SK-N-SH (cell line): ENCODE results near the gene NPM1. TPM values are rescaled to one million over a fixed set of nuclear protein-coding genes. Genes with fewer than 3 reads are reported as not detected.

Experiments used
- CTCF ChIA-PET: fragments of 300-600, 350-600 bp; formaldehyde crosslinking; extraction: SDS; loops from one replicate; lab custom pipeline; 2021; lab: Yijun Ruan, JAX
- POLR2A ChIA-PET: fragments of 350-600 bp; sonication (Branson Sonifier 250); formaldehyde crosslinking; extraction: SDS; loops from one replicate; lab custom pipeline; 2020; ENCODE audit warnings: antibody characterized with exemption, inconsistent platforms; lab: Yijun Ruan, JAX
- DNase-seq: peaks from one replicate; pipeline ENCODE4 v3.0.0; 2012
- H2AFZ ChIP-seq: fragments of 200-600 bp; sonication (generic); 2 replicates; pipeline ENCODE4 v1.8.1; 2016; ENCODE audit warnings: antibody characterized with exemption, mild to moderate bottlenecking, low read depth
- H3F3A ChIP-seq: fragments of 200-600 bp; sonication (generic); replicated peaks from 2 replicates; pipeline ENCODE3; 2016; ENCODE audit warnings: antibody characterized with exemption, mild to moderate bottlenecking; ENCODE audit not compliant: insufficient read depth
- H3K27ac ChIP-seq, 2 experiments: fragments of 200-500 bp in 1 of 2; fragments of 200-600 bp in 1 of 2; sonication (Bioruptor generic) in 1 of 2; sonication (generic), shearing (Covaris generic) in 1 of 2; 2 replicates each; pipeline versions ENCODE4 v1.5.1 to v1.6.1; 2014 to 2016; ENCODE audit warnings: low read depth in 2 of 2, inconsistent platforms in 1 of 2, low read length in 1 of 2, mild to moderate bottlenecking in 1 of 2, mixed read lengths in 1 of 2
- H3K27me3 ChIP-seq: fragments of 200-600 bp; sonication (generic), shearing (Covaris generic); 2 replicates; pipeline ENCODE4 v1.6.1; 2016; ENCODE audit warnings: mixed run types; ENCODE audit not compliant: insufficient read depth
- H3K36me3 ChIP-seq, 2 experiments: fragments of 200-500 bp in 1 of 2; fragments of 200-600 bp in 1 of 2; sonication (Bioruptor generic) in 1 of 2; sonication (generic) in 1 of 2; replicated peaks in 1 of 2; 2 replicates each; pipeline versions ENCODE3 to v1.5.1; 2014 to 2016; ENCODE audit warnings: low read length in 1 of 2, mild to moderate bottlenecking in 1 of 2; ENCODE audit not compliant: insufficient read depth in 2 of 2, control insufficient read depth in 1 of 2
- H3K4me1 ChIP-seq, 2 experiments: fragments of 200-500 bp in 1 of 2; fragments of 200-600 bp in 1 of 2; sonication (Bioruptor generic) in 1 of 2; sonication (generic), shearing (Covaris generic) in 1 of 2; 2 replicates each; pipeline versions ENCODE4 v1.5.1 to v1.6.1; 2014 to 2016; ENCODE audit warnings: low read depth in 1 of 2, low read length in 1 of 2, mixed run types in 1 of 2; ENCODE audit not compliant: insufficient read depth in 2 of 2, control insufficient read depth in 1 of 2
- H3K4me2 ChIP-seq: fragments of 200-600 bp; sonication (generic), shearing (Covaris generic); 2 replicates; pipeline ENCODE4 v1.6.1; 2017; ENCODE audit warnings: mixed run types
- H3K4me3 ChIP-seq, 2 experiments: fragments of 200-500 bp in 1 of 2; fragments of 200-600 bp in 1 of 2; sonication (Bioruptor generic) in 1 of 2; sonication (generic), shearing (Covaris generic) in 1 of 2; 2 replicates each; pipeline versions ENCODE4 v1.5.1 to v1.8.1; 2014 to 2016; ENCODE audit warnings: low read depth in 2 of 2, inconsistent platforms in 1 of 2, low read length in 1 of 2, mild to moderate bottlenecking in 1 of 2, mixed read lengths in 1 of 2, moderate library complexity in 1 of 2
- H3K79me2 ChIP-seq: fragments of 200-600 bp; sonication (generic); 2 replicates; pipeline ENCODE4 v1.8.1; 2017; ENCODE audit warnings: mild to moderate bottlenecking; ENCODE audit not compliant: insufficient read depth
- H3K9ac ChIP-seq: fragments of 200-600 bp; sonication (generic); 2 replicates; pipeline ENCODE4 v1.6.1; 2017; ENCODE audit warnings: mixed run types
- H3K9me2 ChIP-seq: fragments of 200-600 bp; sonication (generic); 2 replicates; pipeline ENCODE4 v1.6.1; 2017; ENCODE audit warnings: mixed run types
- H3K9me3 ChIP-seq: fragments of 200-600 bp; sonication (generic); 2 replicates; pipeline ENCODE4 v1.6.1; 2017; ENCODE audit warnings: mixed run types, mild to moderate bottlenecking, moderate library complexity
- H4K20me1 ChIP-seq: fragments of 200-600 bp; sonication (generic); 2 replicates; pipeline ENCODE4 v1.6.1; 2017; ENCODE audit warnings: mild to moderate bottlenecking, mixed run types; ENCODE audit not compliant: insufficient read depth
- EZH2phosphoT487 ChIP-seq: fragments of 200-600 bp; sonication (generic); IDR thresholded peaks from 2 replicates; pipeline ENCODE4 v1.6.1; 2017; ENCODE audit warnings: low read depth, mixed run types, mild to moderate bottlenecking, antibody characterized with exemption, moderate library complexity, borderline replicate concordance
- MAX ChIP-seq: IDR thresholded peaks from 2 replicates; pipeline ENCODE4 v1.4.0; 2012; ENCODE audit warnings: low read depth
- MXI1 ChIP-seq: IDR thresholded peaks from 2 replicates; pipeline ENCODE4 v1.6.1; 2012; ENCODE audit warnings: mild to moderate bottlenecking, low read depth, low read length, improper control_type of control experiment
- NFIC ChIP-seq: IDR thresholded peaks from 2 replicates; pipeline ENCODE4 v1.4.0; 2012; ENCODE audit warnings: borderline replicate concordance
- POLR2AphosphoS5 ChIP-seq: IDR thresholded peaks from 2 replicates; pipeline ENCODE4 v1.6.1; 2012; ENCODE audit warnings: low read depth, low read length
- RXRA ChIP-seq: IDR thresholded peaks from 2 replicates; pipeline ENCODE4 v1.4.0; 2012; ENCODE audit warnings: low read depth, mild to moderate bottlenecking, borderline replicate concordance
- TAF1 ChIP-seq: IDR thresholded peaks from 2 replicates; pipeline ENCODE4 v1.6.1; 2012; ENCODE audit warnings: low read depth, mild to moderate bottlenecking, low read length, moderate library complexity, borderline replicate concordance
- TEAD4 ChIP-seq: IDR thresholded peaks from 2 replicates; pipeline ENCODE4 v1.4.0; 2012; ENCODE audit warnings: mild to moderate bottlenecking, borderline replicate concordance; ENCODE audit not compliant: insufficient read depth
- USF2 ChIP-seq: fragments of 150-350 bp; IDR thresholded peaks from 2 replicates; pipeline ENCODE4 v1.6.1; 2017; ENCODE audit warnings: antibody characterized with exemption, low read length, low read depth, borderline replicate concordance
- WGBS: methylation state at CpG from one replicate; pipeline ENCODE4 v1.1.6; 2017; ENCODE audit warnings: low lambda C conversion rate; 5-methylcytosine and 5-hydroxymethylcytosine counted together
- polyA plus RNA-seq, 3 experiments: library from polyadenylated mRNA; depleted of rRNA; stranded (reverse); fragments of >200 nt; gene quantifications; 2 replicates each; pipeline ENCODE4 v1.2.3, GENCODE V29; 2012
- TF ChIP-seq, protein P1 (sequence below): IDR thresholded peaks from 2 replicates; pipeline ENCODE4; 2012
- TF ChIP-seq, protein P2 (sequence below): fragments of 200-600 bp; sonication (generic); IDR thresholded peaks from 2 replicates; pipeline ENCODE4 v1.6.1; 2017; ENCODE audit warnings: antibody characterized with exemption, mild to moderate bottlenecking, moderate library complexity

The NPM1 gene
- polyA plus RNA-seq, 1 of the 3 experiments (the other 2 are of a cell fraction), result 4,764 TPM

- TF ChIP-seq TAF1, result no peak
- TF ChIP-seq, protein P1, sequence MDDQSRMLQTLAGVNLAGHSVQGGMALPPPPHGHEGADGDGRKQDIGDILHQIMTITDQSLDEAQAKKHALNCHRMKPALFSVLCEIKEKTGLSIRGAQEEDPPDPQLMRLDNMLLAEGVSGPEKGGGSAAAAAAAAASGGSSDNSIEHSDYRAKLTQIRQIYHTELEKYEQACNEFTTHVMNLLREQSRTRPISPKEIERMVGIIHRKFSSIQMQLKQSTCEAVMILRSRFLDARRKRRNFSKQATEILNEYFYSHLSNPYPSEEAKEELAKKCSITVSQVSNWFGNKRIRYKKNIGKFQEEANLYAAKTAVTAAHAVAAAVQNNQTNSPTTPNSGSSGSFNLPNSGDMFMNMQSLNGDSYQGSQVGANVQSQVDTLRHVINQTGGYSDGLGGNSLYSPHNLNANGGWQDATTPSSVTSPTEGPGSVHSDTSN, result no peak
- TF ChIP-seq NFIC, result no peak
- no peak for TF ChIP-seq MXI1
- TF ChIP-seq TEAD4, result no peak
- TF ChIP-seq POLR2AphosphoS5, result no peak
- TF ChIP-seq, protein P2, sequence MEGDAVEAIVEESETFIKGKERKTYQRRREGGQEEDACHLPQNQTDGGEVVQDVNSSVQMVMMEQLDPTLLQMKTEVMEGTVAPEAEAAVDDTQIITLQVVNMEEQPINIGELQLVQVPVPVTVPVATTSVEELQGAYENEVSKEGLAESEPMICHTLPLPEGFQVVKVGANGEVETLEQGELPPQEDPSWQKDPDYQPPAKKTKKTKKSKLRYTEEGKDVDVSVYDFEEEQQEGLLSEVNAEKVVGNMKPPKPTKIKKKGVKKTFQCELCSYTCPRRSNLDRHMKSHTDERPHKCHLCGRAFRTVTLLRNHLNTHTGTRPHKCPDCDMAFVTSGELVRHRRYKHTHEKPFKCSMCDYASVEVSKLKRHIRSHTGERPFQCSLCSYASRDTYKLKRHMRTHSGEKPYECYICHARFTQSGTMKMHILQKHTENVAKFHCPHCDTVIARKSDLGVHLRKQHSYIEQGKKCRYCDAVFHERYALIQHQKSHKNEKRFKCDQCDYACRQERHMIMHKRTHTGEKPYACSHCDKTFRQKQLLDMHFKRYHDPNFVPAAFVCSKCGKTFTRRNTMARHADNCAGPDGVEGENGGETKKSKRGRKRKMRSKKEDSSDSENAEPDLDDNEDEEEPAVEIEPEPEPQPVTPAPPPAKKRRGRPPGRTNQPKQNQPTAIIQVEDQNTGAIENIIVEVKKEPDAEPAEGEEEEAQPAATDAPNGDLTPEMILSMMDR, result no peak
These were observed 67.9 kb downstream of the NPM1 start (continued) for GRCh38 chr5:171455522-171455921.

GRCh38 chr5:171457208-171457981, 69.7 kb downstream of the NPM1 start:
- CTCF ChIA-PET, result interaction anchor here (1.2 kb wide), 1 partner anchor 26 kb away, joined by 3 read pairs; no protein-coding TSS in a partner anchor
- no peak overlapping the region for H3K4me2 ChIP-seq
- POLR2A ChIA-PET, result no interaction called here

More at GRCh38 chr5:171457208-171457981, 69.7 kb downstream of the NPM1 start:
- Histone ChIP-seq H2AFZ (no peak overlapping the region), H3F3A (no peaks in the 10 kb centered on the region), H3K36me3 (no peaks in the 10 kb centered on the region), H4K20me1 (no peaks in the 10 kb centered on the region), H3K79me2 (no peaks in the 10 kb centered on the region), H3K9me2 (no peaks in the 10 kb centered on the region), H3K9me3 (no peaks in the 10 kb centered on the region), H3K4me1 (no peaks in the 10 kb centered on the region), H3K9ac (no peak overlapping the region), H3K27me3 (no peaks in the 10 kb centered on the region), H3K27ac (no peak overlapping the region), H3K4me3 (no peak overlapping the region)
- DNase-seq, result no peak
- WGBS, result 91% methylated on average over 25 of the region's 25 CpGs
- TF ChIP-seq EZH2phosphoT487, result no peak
- no peak for TF ChIP-seq MAX
- TF ChIP-seq RXRA, result no peak
- TF ChIP-seq USF2, result no peak
- no peak for TF ChIP-seq TAF1
